Fibroblast of lung (primary cell): ENCODE data around the gene TRAPPC2L.

ENCODE experiments used
- CTCF ChIP-seq, 2 donors: IDR thresholded peaks in 1 of 2; conservative IDR thresholded peaks in 1 of 2; 1 replicate in 1 of 2; 2 replicates in 1 of 2; pipeline ENCODE4 v1.5.1; 2011 to 2012; ENCODE audit warnings: low read length in 2 of 2, control low read depth in 1 of 2, inconsistent platforms in 1 of 2, low read depth in 1 of 2, mild to moderate bottlenecking in 1 of 2
- EZH2 ChIP-seq: IDR thresholded peaks from 2 replicates; pipeline ENCODE4 v1.5.1; 2012; ENCODE audit warnings: low read length, control low read depth, mild to moderate bottlenecking; ENCODE audit errors: missing control alignments

DNA sequence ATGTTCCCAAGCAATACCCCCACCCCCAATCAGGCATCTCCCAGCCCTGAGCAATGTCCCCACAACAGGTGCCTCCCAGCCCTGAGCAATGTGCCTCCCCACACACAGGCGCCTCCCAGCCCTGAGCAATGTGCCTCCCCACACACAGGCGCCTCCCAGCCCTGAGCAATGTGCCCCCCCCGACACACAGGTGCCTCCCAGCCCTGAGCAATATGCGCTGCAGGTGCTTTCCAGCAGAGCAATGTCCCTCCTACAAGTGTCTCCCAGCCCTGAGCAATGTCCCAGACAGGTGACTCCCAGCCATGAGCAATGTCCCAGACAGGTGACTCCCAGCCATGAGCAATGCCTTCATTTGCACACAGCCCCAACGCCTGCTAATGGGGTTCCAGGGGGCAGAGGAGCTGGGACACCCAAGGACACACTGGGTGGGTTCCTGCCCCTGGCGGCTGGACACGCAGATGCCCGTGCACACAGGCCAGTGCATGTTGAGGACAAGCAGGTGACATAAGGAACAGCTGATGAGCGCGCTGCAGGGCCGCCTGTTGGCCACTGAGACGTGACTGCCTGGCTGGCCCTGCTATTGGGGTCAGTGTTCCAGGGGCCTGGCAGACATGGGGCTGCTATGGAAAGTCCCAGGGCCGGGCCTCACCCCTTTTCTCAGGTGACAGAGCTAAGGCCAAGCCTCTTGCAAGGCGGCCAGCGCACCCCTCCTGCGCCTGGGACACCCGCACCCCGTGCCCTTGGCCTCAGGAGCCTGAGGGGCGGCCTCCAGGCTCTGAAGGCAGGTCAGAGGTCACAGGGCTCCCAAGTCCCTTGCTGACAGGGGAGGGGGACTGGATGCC is 36.4 kb downstream of the TRAPPC2L start:
- TF ChIP-seq CTCF (conservative IDR thresholded peaks at IDR 0.05 in 1 of 2, IDR thresholded peaks at IDR 0.05 in 1 of 2; ENCODE audit: low read depth in 1 of 2, low read length in 2 of 2) (no peak), EZH2 (no peak)
